Measurements from ENCODE around the gene ACYP2. TPM values are rescaled to one million over a fixed set of nuclear protein-coding genes. Genes with fewer than 3 reads are reported as not detected.
"Not testable (repeated sequence)": the region's sequence is repeated elsewhere in the genome, so short reads cannot be mapped to it uniquely, and the experiment has no call there.

The ACYP2 gene
- total RNA-seq, 4 donors from 2014 or later: 12.8 to 40.5 (median 16.9) TPM

GRCh38 chr2:54285451-54285850, 170.0 kb downstream of the ACYP2 start:
- Histone ChIP-seq H3K27me3 (no peaks in the 10 kb centered on the region), H3K27ac (no peak overlapping the region), H3K4me3 (no peak overlapping the region), H3K36me3 (no peaks in the 10 kb centered on the region), H3K4me1 (no peaks in the 10 kb centered on the region), H3K9me3 (no peaks in the 10 kb centered on the region)
- no peak for ATAC-seq
- WGBS, 2 donors (ENCODE audit: low coverage in 1 of 2): 78 to 100% methylated on average over 1 of the region's 1 CpG
- TF ChIP-seq POLR2AphosphoS5 (IDR thresholded peaks at IDR 0.05) (no peak), EP300 (IDR thresholded peaks at IDR 0.05) (no peak), POLR2A (IDR thresholded peaks at IDR 0.05) (no peak), CTCF (IDR thresholded peaks at IDR 0.05) (no peak)

- Histone ChIP-seq H3K9me3 (no peaks in the 10 kb centered on the region), H3K27ac (no peak overlapping the region), H3K27me3 (no peaks in the 10 kb centered on the region), H3K4me3 (no peak overlapping the region), H3K36me3 (no peaks in the 10 kb centered on the region), H3K4me1 (no peaks in the 10 kb centered on the region)
- no peak for TF ChIP-seq EP300 (IDR thresholded peaks at IDR 0.05)
- WGBS, 2 donors (ENCODE audit: low coverage in 1 of 2): 70% methylated on average over 2 of the region's 2 CpGs; no CpG with 5 or more reads in 1 of the 2 donors
- peak; percentile 75 for ATAC-seq
These were observed 172.1 kb downstream of the ACYP2 start for GRCh38 chr2:54287532-54287931.

- H3K27ac ChIP-seq: no peak overlapping the region
- ATAC-seq: no peak
- H3K4me3 ChIP-seq: peak overlapping the region in 1 of 2 donors; percentile 5
- H3K4me1 ChIP-seq: no peaks in the 10 kb centered on the region
- no peak for TF ChIP-seq CTCF (IDR thresholded peaks at IDR 0.05)
- TF ChIP-seq POLR2A (IDR thresholded peaks at IDR 0.05): no peak
- no peak for TF ChIP-seq EP300 (IDR thresholded peaks at IDR 0.05)
- TF ChIP-seq POLR2AphosphoS5 (IDR thresholded peaks at IDR 0.05): no peak
- H3K36me3 ChIP-seq: no peaks in the 10 kb centered on the region
- 61 to 73% methylated on average over 8 to 23 of the region's 23 CpGs for WGBS, 2 donors (ENCODE audit: low coverage in 1 of 2)
- H3K9me3 ChIP-seq: no peaks in the 10 kb centered on the region
- no peaks in the 10 kb centered on the region for H3K27me3 ChIP-seq
These were observed 174.5 kb downstream of the ACYP2 start for GRCh38 chr2:54289917-54290316.

GRCh38 chr2:54290356-54291025, 175.1 kb downstream of the ACYP2 start:
- TF ChIP-seq POLR2A (IDR thresholded peaks at IDR 0.05) (no peak), POLR2AphosphoS5 (IDR thresholded peaks at IDR 0.05) (no peak), EP300 (IDR thresholded peaks at IDR 0.05) (no peak), CTCF (IDR thresholded peaks at IDR 0.05) (no peak)
- no peaks in the 10 kb centered on the region for H3K9me3 ChIP-seq
- peak overlapping the region in 1 of 2 donors; percentile 5 for H3K4me3 ChIP-seq
- 59 to 79% methylated on average over 8 to 9 of the region's 9 CpGs for WGBS, 2 donors (ENCODE audit: low coverage in 1 of 2)
- H3K27ac ChIP-seq: no peak overlapping the region
- ATAC-seq: no peak
- H3K36me3 ChIP-seq: no peaks in the 10 kb centered on the region
- no peaks in the 10 kb centered on the region for H3K27me3 ChIP-seq
- no peaks in the 10 kb centered on the region for H3K4me1 ChIP-seq

GRCh38 chr2:54294665-54295064, 179.2 kb downstream of the ACYP2 start:
- not testable (repeated sequence) for H3K4me1 ChIP-seq, H3K4me3 ChIP-seq, H3K36me3 ChIP-seq, H3K9me3 ChIP-seq, H3K27me3 ChIP-seq, H3K27ac ChIP-seq, ATAC-seq
- WGBS, 2 donors (ENCODE audit: low coverage in 1 of 2): 100% methylated on average over 2 of the region's 2 CpGs

- H3K27ac ChIP-seq: no peak overlapping the region
- TF ChIP-seq CTCF (IDR thresholded peaks at IDR 0.05): no peak
- no peak for TF ChIP-seq POLR2AphosphoS5 (IDR thresholded peaks at IDR 0.05)
- TF ChIP-seq EP300 (IDR thresholded peaks at IDR 0.05): no peak
- no peak for TF ChIP-seq POLR2A (IDR thresholded peaks at IDR 0.05)
- no peak overlapping the region for H3K4me3 ChIP-seq
- no peaks in the 10 kb centered on the region for H3K4me1 ChIP-seq
- H3K9me3 ChIP-seq: no peaks in the 10 kb centered on the region
- H3K27me3 ChIP-seq: no peaks in the 10 kb centered on the region
- H3K36me3 ChIP-seq: no peaks in the 10 kb centered on the region
- no peak for ATAC-seq
- 80% methylated on average over 4 of the region's 5 CpGs for WGBS, 2 donors (ENCODE audit: low coverage in 1 of 2)
These were observed 180.5 kb downstream of the ACYP2 start for GRCh38 chr2:54295911-54296310.
